ENCODE measurements around the gene IGFN1.

DNA sequence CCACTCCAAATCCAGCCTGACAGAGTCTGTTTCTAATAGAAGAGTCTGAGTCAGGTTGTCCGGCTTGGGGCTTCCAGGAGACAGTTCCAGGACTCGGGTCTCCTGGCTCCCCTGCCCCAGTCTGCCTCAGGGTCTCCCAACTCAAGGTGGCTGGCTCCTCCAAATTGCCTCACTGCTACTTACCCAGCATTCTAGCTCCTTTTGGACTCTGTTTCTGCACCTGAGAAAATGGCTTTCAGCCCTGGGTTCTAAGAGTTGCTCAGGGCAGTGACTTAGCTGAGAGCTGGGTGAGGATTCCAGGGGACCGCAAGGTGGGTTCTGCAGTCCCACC, 5.5 kb upstream of the IGFN1 start:
- TF ChIP-seq, protein P1, sequence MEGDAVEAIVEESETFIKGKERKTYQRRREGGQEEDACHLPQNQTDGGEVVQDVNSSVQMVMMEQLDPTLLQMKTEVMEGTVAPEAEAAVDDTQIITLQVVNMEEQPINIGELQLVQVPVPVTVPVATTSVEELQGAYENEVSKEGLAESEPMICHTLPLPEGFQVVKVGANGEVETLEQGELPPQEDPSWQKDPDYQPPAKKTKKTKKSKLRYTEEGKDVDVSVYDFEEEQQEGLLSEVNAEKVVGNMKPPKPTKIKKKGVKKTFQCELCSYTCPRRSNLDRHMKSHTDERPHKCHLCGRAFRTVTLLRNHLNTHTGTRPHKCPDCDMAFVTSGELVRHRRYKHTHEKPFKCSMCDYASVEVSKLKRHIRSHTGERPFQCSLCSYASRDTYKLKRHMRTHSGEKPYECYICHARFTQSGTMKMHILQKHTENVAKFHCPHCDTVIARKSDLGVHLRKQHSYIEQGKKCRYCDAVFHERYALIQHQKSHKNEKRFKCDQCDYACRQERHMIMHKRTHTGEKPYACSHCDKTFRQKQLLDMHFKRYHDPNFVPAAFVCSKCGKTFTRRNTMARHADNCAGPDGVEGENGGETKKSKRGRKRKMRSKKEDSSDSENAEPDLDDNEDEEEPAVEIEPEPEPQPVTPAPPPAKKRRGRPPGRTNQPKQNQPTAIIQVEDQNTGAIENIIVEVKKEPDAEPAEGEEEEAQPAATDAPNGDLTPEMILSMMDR (IDR thresholded peaks at IDR 0.05; ENCODE audit: extremely low read depth in 1 of 2, insufficient read depth in 1 of 2, low read depth in 1 of 2, low read length in 2 of 2) = no peak
- TF ChIP-seq EZH2 (IDR thresholded peaks at IDR 0.05; ENCODE audit: borderline replicate concordance, low read depth, low read length, severe bottlenecking) (no peak), POLR2A (IDR thresholded peaks at IDR 0.05; ENCODE audit: low read depth, low read length) (no peak), JUN (IDR thresholded peaks at IDR 0.05; ENCODE audit: borderline replicate concordance, insufficient read depth, insufficient read length, low read depth) (no peak), FOS (IDR thresholded peaks at IDR 0.05; ENCODE audit: borderline replicate concordance, insufficient read depth, low read length) (no peak), POLR2AphosphoS5 (IDR thresholded peaks at IDR 0.05; ENCODE audit: insufficient read depth, low read depth, low read length) (no peak), MYC (IDR thresholded peaks at IDR 0.05; ENCODE audit: low read depth, low read length) (no peak)
- TF ChIP-seq, protein P2, sequence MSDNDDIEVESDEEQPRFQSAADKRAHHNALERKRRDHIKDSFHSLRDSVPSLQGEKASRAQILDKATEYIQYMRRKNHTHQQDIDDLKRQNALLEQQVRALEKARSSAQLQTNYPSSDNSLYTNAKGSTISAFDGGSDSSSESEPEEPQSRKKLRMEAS (IDR thresholded peaks at IDR 0.05; ENCODE audit: insufficient read depth, insufficient read length) = no peak

All from endothelial cell of umbilical vein (primary cell).